Immature natural killer cell (primary cell): ENCODE data around the gene NPTN. TPM values are rescaled to one million over a fixed set of nuclear protein-coding genes. Genes with fewer than 3 reads are reported as not detected.

Source experiments
- DNase-seq, 3 donors: peaks; one replicate each; pipeline ENCODE4 v3.0.0; 2022; ENCODE audit warnings: mixed read lengths in 1 of 3
- H3K27ac Mint-ChIP-seq, 6 donors: one replicate each; pipeline ENCODE4 v1.8.0; 2020; ENCODE audit warnings: mixed read lengths in 6 of 6, mild to moderate bottlenecking in 5 of 6, inconsistent platforms in 4 of 6, moderate library complexity in 3 of 6
- H3K27me3 Mint-ChIP-seq, 3 donors: one replicate each; pipeline ENCODE4 v1.8.0; 2020 to 2021; ENCODE audit warnings: low read depth in 3 of 3, mild to moderate bottlenecking in 3 of 3, mixed read lengths in 3 of 3, moderate library complexity in 3 of 3, inconsistent platforms in 1 of 3
- H3K36me3 Mint-ChIP-seq, 3 donors: one replicate each; pipeline ENCODE4 v1.8.0; 2020; ENCODE audit warnings: mixed read lengths in 3 of 3, inconsistent platforms in 2 of 3, mild to moderate bottlenecking in 2 of 3
- H3K4me1 Mint-ChIP-seq, 2 donors: one replicate each; pipeline ENCODE4 v1.8.0; 2020; ENCODE audit warnings: inconsistent platforms in 2 of 2, mild to moderate bottlenecking in 2 of 2, mixed read lengths in 2 of 2, moderate library complexity in 1 of 2
- H3K4me3 Mint-ChIP-seq, 5 donors: one replicate each; pipeline ENCODE4 v1.8.0; 2020; ENCODE audit warnings: mild to moderate bottlenecking in 5 of 5, mixed read lengths in 5 of 5, inconsistent platforms in 3 of 5, moderate library complexity in 3 of 5
- H3K9me3 Mint-ChIP-seq, 6 donors: one replicate each; pipeline ENCODE4 v1.8.0; 2020; ENCODE audit warnings: mild to moderate bottlenecking in 6 of 6, mixed read lengths in 6 of 6, inconsistent platforms in 4 of 6, moderate library complexity in 3 of 6
- polyA plus RNA-seq, 3 donors: library from polyadenylated mRNA; unstranded; fragments of 300-500 nt; fragmentation: Illumina TruSeq; gene quantifications; one replicate each; pipeline ENCODE4 v1.2.3, GENCODE V29; 2021

The NPTN gene
- polyA plus RNA-seq, 3 donors from 2014 or later: 30.3 to 58.7 (median 41.6) TPM

- Mint-ChIP-seq H3K27me3 (peaks cover 2 to 7% (median 3%) of the 10 kb centered on the region in 3 donors), H3K27ac (no peak overlapping the region), H3K4me1 (no peaks in the 10 kb centered on the region), H3K36me3 (peaks cover 0 to 8% (median 4%) of the 10 kb centered on the region in 3 donors), H3K9me3 (peaks cover 0 to 4% (median 0%) of the 10 kb centered on the region in 6 donors), H3K4me3 (no peak overlapping the region)
- no peak for DNase-seq
These were observed 102.5 kb downstream of the NPTN start for GRCh38 chr15:73530649-73531048.

GRCh38 chr15:73527598-73527997 lies 105.6 kb downstream of the NPTN start:
- peaks cover 2 to 7% (median 3%) of the 10 kb centered on the region in 3 donors for H3K27me3 Mint-ChIP-seq
- H3K36me3 Mint-ChIP-seq: peaks cover 0 to 8% (median 4%) of the 10 kb centered on the region in 3 donors
- no peak overlapping the region for H3K27ac Mint-ChIP-seq
- DNase-seq: no peak
- H3K4me1 Mint-ChIP-seq: no peaks in the 10 kb centered on the region
- no peak overlapping the region for H3K4me3 Mint-ChIP-seq
- peaks cover 0 to 4% (median 0%) of the 10 kb centered on the region in 6 donors for H3K9me3 Mint-ChIP-seq

GRCh38 chr15:73524919-73525318 lies 108.3 kb downstream of the NPTN start:
- H3K9me3 Mint-ChIP-seq: peaks cover 0 to 4% (median 0%) of the 10 kb centered on the region in 6 donors
- no peak overlapping the region for H3K4me3 Mint-ChIP-seq
- no peak overlapping the region for H3K27ac Mint-ChIP-seq
- H3K4me1 Mint-ChIP-seq: peaks cover 1 to 6% of the 10 kb centered on the region in 2 donors
- peaks cover 0 to 8% (median 0%) of the 10 kb centered on the region in 3 donors for H3K36me3 Mint-ChIP-seq
- H3K27me3 Mint-ChIP-seq: peaks cover 2 to 7% (median 3%) of the 10 kb centered on the region in 3 donors
- no peak for DNase-seq

- Mint-ChIP-seq H3K36me3 (peaks cover 0 to 4% (median 0%) of the 10 kb centered on the region in 3 donors), H3K4me3 (no peak overlapping the region), H3K27ac (peak overlapping the region in 3 of 6 donors; percentile 20 to 67 (median 42)), H3K27me3 (peaks cover under 1 to 2% (median 2%) of the 10 kb centered on the region in 3 donors), H3K9me3 (peaks cover 0 to 4% (median 0%) of the 10 kb centered on the region in 6 donors), H3K4me1 (peaks cover 25 to 32% of the 10 kb centered on the region in 2 donors)
- DNase-seq: no peak
These were observed 111.2 kb downstream of the NPTN start for GRCh38 chr15:73522011-73522410.

GRCh38 chr15:73518876-73519733 lies 114.1 kb downstream of the NPTN start:
- peaks cover 0 to 6% (median 0%) of the 10 kb centered on the region in 6 donors for H3K9me3 Mint-ChIP-seq
- H3K4me1 Mint-ChIP-seq: peaks cover 31 to 40% of the 10 kb centered on the region in 2 donors
- H3K36me3 Mint-ChIP-seq: no peaks in the 10 kb centered on the region
- peaks cover 0 to 2% (median 2%) of the 10 kb centered on the region in 3 donors for H3K27me3 Mint-ChIP-seq
- DNase-seq: peak; percentile 5 to 30 (median 15)
- H3K27ac Mint-ChIP-seq: peak overlapping the region; percentile 7 to 83 (median 72)
- peak overlapping the region; percentile 49 to 87 (median 54) for H3K4me3 Mint-ChIP-seq

- H3K4me3 Mint-ChIP-seq: peak overlapping the region; percentile 49 to 87 (median 54)
These were observed 114.9 kb downstream of the NPTN start for GRCh38 chr15:73518180-73518862.

GRCh38 chr15:73517566-73517965 lies 115.6 kb downstream of the NPTN start:
- Mint-ChIP-seq H3K27ac (peak overlapping the region in 5 of 6 donors; percentile 1 to 78 (median 66)), H3K27me3 (peaks cover 0 to 2% (median 2%) of the 10 kb centered on the region in 3 donors), H3K4me3 (peak overlapping the region in 4 of 5 donors; percentile 37 to 78 (median 67)), H3K36me3 (no peaks in the 10 kb centered on the region), H3K4me1 (peaks cover 31 to 40% of the 10 kb centered on the region in 2 donors), H3K9me3 (peaks cover 0 to 6% (median 0%) of the 10 kb centered on the region in 6 donors)
- peak in 1 of 3 donors; percentile 6 for DNase-seq

More at GRCh38 chr15:73518180-73518862, 114.9 kb downstream of the NPTN start:
- H3K27me3 Mint-ChIP-seq: peaks cover 0 to 2% (median 2%) of the 10 kb centered on the region in 3 donors
- H3K4me1 Mint-ChIP-seq: peaks cover 31 to 40% of the 10 kb centered on the region in 2 donors
- no peaks in the 10 kb centered on the region for H3K36me3 Mint-ChIP-seq
- H3K27ac Mint-ChIP-seq: peak overlapping the region; percentile 66 to 83 (median 72)
- no peak for DNase-seq
- H3K9me3 Mint-ChIP-seq: peaks cover 0 to 6% (median 0%) of the 10 kb centered on the region in 6 donors

GRCh38 chr15:73515527-73515926 lies 117.7 kb downstream of the NPTN start:
- no peak overlapping the region for H3K4me3 Mint-ChIP-seq
- peaks cover 30 to 34% of the 10 kb centered on the region in 2 donors for H3K4me1 Mint-ChIP-seq
- no peak for DNase-seq
- H3K27ac Mint-ChIP-seq: peak overlapping the region in 1 of 6 donors; percentile 20
- no peaks in the 10 kb centered on the region for H3K36me3 Mint-ChIP-seq
- H3K27me3 Mint-ChIP-seq: peaks cover 0 to 2% (median 2%) of the 10 kb centered on the region in 3 donors
- peaks cover 0 to 2% (median 0%) of the 10 kb centered on the region in 6 donors for H3K9me3 Mint-ChIP-seq

Other genes with a start within 250 kb of the NPTN start
- not detected for gene REC114, start 190.2 kb downstream of the NPTN start, polyA plus RNA-seq
- gene CD276, start 51.0 kb upstream of the NPTN start, polyA plus RNA-seq: not detected
- gene INSYN1, start 120.0 kb upstream of the NPTN start, polyA plus RNA-seq: not detected
- gene TBC1D21, start 240.2 kb upstream of the NPTN start, polyA plus RNA-seq: not detected